ENCODE data around the gene ZKSCAN5. TPM values are rescaled to one million over a fixed set of nuclear protein-coding genes. Genes with fewer than 3 reads are reported as not detected.

Gene ZKSCAN5
- total and polyA plus RNA-seq, 8 donors: 6.7 to 16.2 (median 15.3) TPM

- Histone ChIP-seq H3K36me3 (peaks cover 0 to 96% of the 10 kb centered on the region in 2 donors), H3K27ac (no peak overlapping the region), H3K27me3 (no peaks in the 10 kb centered on the region), H3K4me1 (peaks cover 0 to 27% of the 10 kb centered on the region in 2 donors), H3K9me3 (no peaks in the 10 kb centered on the region), H3K4me3 (no peak overlapping the region)
- ATAC-seq: no peak
- peak in 1 of 4 donors; percentile 61 for DNase-seq
- intact Hi-C loops (cut with DNase I): no loop called here
- no peak for TF ChIP-seq CTCF (IDR thresholded peaks at IDR 0.05)
Measured at GRCh38 chr7:99457650-99458493, 46.6 kb upstream of the ZKSCAN5 start.

GRCh38 chr7:99459087-99459486 is 45.4 kb upstream of the ZKSCAN5 start:
- no peaks in the 10 kb centered on the region for H3K9me3 ChIP-seq
- intact Hi-C loops (cut with DNase I): no loop called here
- peaks cover 0 to 39% of the 10 kb centered on the region in 2 donors for H3K4me1 ChIP-seq
- DNase-seq (peak in 1 of 4 donors; percentile 41), ATAC-seq (no peak)
- no peaks in the 10 kb centered on the region for H3K27me3 ChIP-seq
- H3K36me3 ChIP-seq: peaks cover 0 to 94% of the 10 kb centered on the region in 2 donors
- H3K4me3 ChIP-seq: no peak overlapping the region
- no peak overlapping the region for H3K27ac ChIP-seq
- TF ChIP-seq CTCF (IDR thresholded peaks at IDR 0.05): peak in 1 of 2 donors; percentile 32

GRCh38 chr7:99460651-99461050 is 43.8 kb upstream of the ZKSCAN5 start:
- Histone ChIP-seq H3K27ac (no peak overlapping the region), H3K4me1 (peaks cover 9 to 52% of the 10 kb centered on the region in 2 donors), H3K9me3 (no peaks in the 10 kb centered on the region), H3K4me3 (no peak overlapping the region), H3K36me3 (peaks cover 0 to 81% of the 10 kb centered on the region in 2 donors), H3K27me3 (no peaks in the 10 kb centered on the region)
- DNase-seq: peak in 1 of 4 donors; percentile 6
- intact Hi-C loops (cut with DNase I): no loop called here
- TF ChIP-seq CTCF (IDR thresholded peaks at IDR 0.05): no peak
- no peak for ATAC-seq

- no peaks in the 10 kb centered on the region for H3K27me3 ChIP-seq
- DNase-seq (no peak), ATAC-seq (no peak)
- H3K27ac ChIP-seq: no peak overlapping the region
- H3K9me3 ChIP-seq: no peaks in the 10 kb centered on the region
- intact Hi-C loops (cut with DNase I): no loop called here
- H3K4me1 ChIP-seq: peaks cover 9 to 53% of the 10 kb centered on the region in 2 donors
- peaks cover 0 to 75% of the 10 kb centered on the region in 2 donors for H3K36me3 ChIP-seq
- H3K4me3 ChIP-seq: no peak overlapping the region
- no peak for TF ChIP-seq CTCF (IDR thresholded peaks at IDR 0.05)
Measured at GRCh38 chr7:99461221-99461620, 43.2 kb upstream of the ZKSCAN5 start.

- H3K27ac ChIP-seq: peak overlapping the region; percentile 80 to 91
- DNase-seq (no peak), ATAC-seq (peak; percentile 5)
- H3K27me3 ChIP-seq: no peaks in the 10 kb centered on the region
- H3K36me3 ChIP-seq: peaks cover 0 to 34% of the 10 kb centered on the region in 2 donors
- H3K4me1 ChIP-seq: peaks cover 9 to 55% of the 10 kb centered on the region in 2 donors
- no peaks in the 10 kb centered on the region for H3K9me3 ChIP-seq
- TF ChIP-seq CTCF (IDR thresholded peaks at IDR 0.05): no peak
- intact Hi-C loops (cut with DNase I): no loop called here
- peak overlapping the region; percentile 85 to 96 for H3K4me3 ChIP-seq
Measured at GRCh38 chr7:99465421-99465768, 39.1 kb upstream of the ZKSCAN5 start.

Measured in left lung (tissue), 10 donors.